H1 (cell line): ENCODE measurements around the gene SLC1A3.

Experiments used
- JUND ChIP-seq: IDR thresholded peaks from 2 replicates; pipeline ENCODE4 v1.6.1; 2011; ENCODE audit warnings: mild to moderate bottlenecking, improper control_type of control experiment, low read length
- MAX ChIP-seq: IDR thresholded peaks from 2 replicates; pipeline ENCODE4 v1.6.1; 2012; ENCODE audit warnings: inconsistent platforms
- NANOG ChIP-seq: IDR thresholded peaks from 2 replicates; pipeline ENCODE4 v1.6.1; 2011; ENCODE audit warnings: low read length, low read depth, mild to moderate bottlenecking, inconsistent platforms; ENCODE audit not compliant: insufficient read depth, poor library complexity, severe bottlenecking
- POLR2A ChIP-seq, 2 experiments: IDR thresholded peaks; 1 replicate in 1 of 2; 2 replicates in 1 of 2; pipeline ENCODE4 v1.6.1; 2011; ENCODE audit warnings: low read depth in 2 of 2, low read length in 2 of 2, mild to moderate bottlenecking in 2 of 2; ENCODE audit errors: control extremely low read depth in 1 of 2
- RBBP5 ChIP-seq: IDR thresholded peaks from 2 replicates; pipeline ENCODE4 v1.7.1; 2012; ENCODE audit warnings: low read depth, mild to moderate bottlenecking, inconsistent platforms, low read length, moderate library complexity, borderline replicate concordance
- SP4 ChIP-seq: IDR thresholded peaks from 2 replicates; pipeline ENCODE4 v1.6.1; 2012; ENCODE audit warnings: low read length, inconsistent platforms
- SRF ChIP-seq: IDR thresholded peaks from 2 replicates; pipeline ENCODE4 v1.6.1; 2011; ENCODE audit warnings: mild to moderate bottlenecking, low read depth, low read length, moderate library complexity
- TF ChIP-seq, protein P1 (sequence below), 3 experiments: IDR thresholded peaks; 1 replicate in 2 of 3; 2 replicates in 1 of 3; pipeline versions ENCODE4 v1.5.1 to v1.6.1; 2011; ENCODE audit warnings: low read length in 3 of 3, mild to moderate bottlenecking in 3 of 3, inconsistent platforms in 2 of 3, low read depth in 1 of 3, moderate library complexity in 1 of 3; ENCODE audit not compliant: insufficient read depth in 1 of 3; ENCODE audit errors: control extremely low read depth in 1 of 3

- TF ChIP-seq SP4 (no peak), POLR2A (IDR thresholded peaks at IDR 0.05; ENCODE audit: control extremely low read depth in 1 of 2, low read depth in 2 of 2, low read length in 2 of 2) (no peak), SRF (no peak), MAX (peak; percentile 63), NANOG (no peak), RBBP5 (no peak), JUND (no peak)
- TF ChIP-seq, protein P1, sequence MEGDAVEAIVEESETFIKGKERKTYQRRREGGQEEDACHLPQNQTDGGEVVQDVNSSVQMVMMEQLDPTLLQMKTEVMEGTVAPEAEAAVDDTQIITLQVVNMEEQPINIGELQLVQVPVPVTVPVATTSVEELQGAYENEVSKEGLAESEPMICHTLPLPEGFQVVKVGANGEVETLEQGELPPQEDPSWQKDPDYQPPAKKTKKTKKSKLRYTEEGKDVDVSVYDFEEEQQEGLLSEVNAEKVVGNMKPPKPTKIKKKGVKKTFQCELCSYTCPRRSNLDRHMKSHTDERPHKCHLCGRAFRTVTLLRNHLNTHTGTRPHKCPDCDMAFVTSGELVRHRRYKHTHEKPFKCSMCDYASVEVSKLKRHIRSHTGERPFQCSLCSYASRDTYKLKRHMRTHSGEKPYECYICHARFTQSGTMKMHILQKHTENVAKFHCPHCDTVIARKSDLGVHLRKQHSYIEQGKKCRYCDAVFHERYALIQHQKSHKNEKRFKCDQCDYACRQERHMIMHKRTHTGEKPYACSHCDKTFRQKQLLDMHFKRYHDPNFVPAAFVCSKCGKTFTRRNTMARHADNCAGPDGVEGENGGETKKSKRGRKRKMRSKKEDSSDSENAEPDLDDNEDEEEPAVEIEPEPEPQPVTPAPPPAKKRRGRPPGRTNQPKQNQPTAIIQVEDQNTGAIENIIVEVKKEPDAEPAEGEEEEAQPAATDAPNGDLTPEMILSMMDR (IDR thresholded peaks at IDR 0.05; ENCODE audit: control extremely low read depth in 1 of 3, insufficient read depth in 1 of 3, low read depth in 1 of 3, low read length in 3 of 3) = peak; percentile 73 to 93 (median 89)
These were observed 86.7 kb downstream of the SLC1A3 start for GRCh38 chr5:36692791-36693763.
